GM12864 (cell line): Measurements from ENCODE around the gene ATAD1.

ENCODE experiments used
- DNase-seq: peaks from one replicate; pipeline ENCODE4 v3.0.0-alpha.2; 2011; ENCODE audit warnings: low read depth
- H3K4me3 ChIP-seq: 2 replicates; pipeline ENCODE4 v1.5.1; 2011; ENCODE audit warnings: mild to moderate bottlenecking, low read depth, low read length, control low read depth
- CTCF ChIP-seq: IDR thresholded peaks from 2 replicates; pipeline ENCODE4 v1.5.1; 2011; ENCODE audit warnings: low read depth, mild to moderate bottlenecking, moderate library complexity, low read length, control low read depth, inconsistent platforms; ENCODE audit errors: missing control alignments

ATAD1 gene

GRCh38 chr10:87844837-87845623, 27.0 kb upstream of the ATAD1 start:
- DNase-seq, result no peak
- no peak overlapping the region for H3K4me3 ChIP-seq
- TF ChIP-seq CTCF, result no peak

DNA sequence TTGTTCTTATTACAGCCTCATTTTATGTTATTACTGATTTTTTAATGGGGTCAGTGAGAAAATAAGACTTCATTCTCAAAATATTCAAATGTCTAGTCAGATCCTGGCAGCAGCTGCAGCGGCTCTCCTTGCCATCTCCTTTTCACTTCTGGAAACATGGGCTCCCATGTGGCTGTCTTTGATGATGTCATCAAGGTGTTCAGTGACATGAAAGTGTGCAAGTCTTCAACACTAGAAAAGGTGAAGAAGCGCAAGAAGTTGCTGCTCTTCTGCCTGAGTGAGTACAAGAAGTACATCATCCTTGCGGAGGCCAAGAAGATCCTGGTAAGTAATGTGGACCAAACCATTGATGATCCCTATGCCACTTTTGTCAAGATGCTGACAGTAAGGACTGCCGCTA, 25.7 kb upstream of the ATAD1 start:
- H3K4me3 ChIP-seq, result no peak overlapping the region

DNA sequence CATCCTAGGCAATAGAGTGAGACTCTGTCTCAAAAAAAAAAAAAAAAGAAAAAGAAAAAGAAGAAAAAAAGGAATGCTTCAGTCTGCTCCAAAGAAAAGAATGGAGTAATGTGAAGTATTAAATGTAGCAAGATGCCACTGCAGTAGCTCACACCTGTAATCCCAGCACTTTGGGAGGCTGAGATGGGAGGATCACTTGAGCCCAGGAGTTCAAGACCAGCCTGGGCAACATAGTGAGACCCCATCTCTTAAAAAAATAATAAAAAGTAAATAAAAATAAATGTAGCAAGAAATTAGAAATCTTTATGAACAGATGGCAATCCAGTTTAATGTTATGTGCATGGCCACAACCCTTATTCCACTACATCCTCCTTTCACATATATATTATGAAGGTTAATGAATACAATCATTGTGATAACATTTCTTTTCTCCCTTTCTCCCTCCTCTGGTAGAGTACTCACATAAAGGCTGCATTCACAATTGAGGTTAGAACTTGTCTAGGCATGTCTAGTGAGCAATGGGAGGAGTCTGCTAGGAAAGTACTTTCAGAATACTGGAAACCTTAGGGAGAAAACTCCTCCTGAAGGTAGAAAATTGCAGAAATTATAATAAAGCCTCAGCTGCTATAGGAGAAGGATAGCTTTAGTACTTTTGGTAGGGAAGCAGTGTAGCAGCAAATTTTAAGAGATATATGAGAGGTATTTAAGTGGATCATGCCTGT, 24.9 kb upstream of the ATAD1 start:
- no peak for TF ChIP-seq CTCF
- no peak overlapping the region for H3K4me3 ChIP-seq
- no peak for DNase-seq

More for the DNA sequence above, 25.7 kb upstream of the ATAD1 start:
- DNase-seq, result no peak
- no peak for TF ChIP-seq CTCF

DNA sequence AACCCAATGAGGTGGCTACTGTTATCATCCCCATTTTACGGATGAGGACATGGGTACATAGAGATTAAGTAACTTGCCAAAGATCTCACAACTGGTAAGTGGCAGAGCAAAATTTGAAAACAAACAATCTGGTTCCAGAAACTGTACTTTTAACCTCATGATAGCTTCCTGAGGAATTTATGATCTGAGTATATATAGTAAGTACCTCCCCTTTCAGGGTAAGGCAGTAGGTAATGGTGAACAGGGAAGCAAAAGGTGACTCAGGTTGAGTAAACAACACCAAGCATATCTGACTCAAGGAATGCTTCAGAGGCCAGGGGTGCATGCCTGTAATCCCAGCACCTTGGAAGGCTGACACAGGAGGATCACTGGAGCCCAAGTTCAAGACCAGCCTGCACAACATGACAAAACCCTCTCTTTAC, 24.2 kb upstream of the ATAD1 start:
- no peak for TF ChIP-seq CTCF
- H3K4me3 ChIP-seq, result no peak overlapping the region
- DNase-seq, result no peak

DNA sequence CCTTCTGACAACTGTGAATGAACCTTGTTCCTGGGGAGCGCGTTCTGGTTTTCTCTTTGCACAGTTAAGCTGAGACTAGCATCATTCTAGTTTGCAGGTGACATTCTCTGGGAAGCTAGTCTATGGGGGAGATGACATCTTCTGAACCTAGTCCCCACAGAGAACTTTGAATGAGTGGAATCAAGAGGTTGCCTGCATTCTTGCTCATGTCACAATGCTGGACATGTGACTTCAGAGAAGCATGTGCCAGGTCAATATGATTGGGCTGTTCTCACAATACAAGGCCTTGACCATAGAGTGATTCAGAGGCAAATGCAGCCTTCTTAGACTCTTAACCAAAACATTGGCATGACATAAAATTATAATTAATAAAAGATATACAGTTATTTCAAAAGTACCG, 23.2 kb upstream of the ATAD1 start:
- DNase-seq, result no peak
- H3K4me3 ChIP-seq, result no peak overlapping the region
- TF ChIP-seq CTCF, result no peak

- no peak overlapping the region for H3K4me3 ChIP-seq
- TF ChIP-seq CTCF, result no peak
- DNase-seq, result no peak
Measured at GRCh38 chr10:87838650-87839049, 20.6 kb upstream of the ATAD1 start.
